Neural cell (in vitro differentiated cells): Measurements from ENCODE around the gene CGB1. TPM values are rescaled to one million over a fixed set of nuclear protein-coding genes. Genes with fewer than 3 reads are reported as not detected.

Source experiments
- H2AFZ ChIP-seq: fragments of 200-600, 300-800 bp; sonication (generic), shearing (Covaris generic); 2 replicates; pipeline ENCODE4 v1.6.0; 2014; ENCODE audit warnings: low read depth, mild to moderate bottlenecking, antibody characterized with exemption, low read length, moderate library complexity
- H3F3A ChIP-seq: fragments of 200-600 bp; shearing (Covaris generic); 2 replicates; pipeline ENCODE4 v1.6.1; 2016; ENCODE audit warnings: mild to moderate bottlenecking, moderate library complexity, mixed read lengths, antibody characterized with exemption, low read length; ENCODE audit not compliant: insufficient read depth, poor library complexity, severe bottlenecking
- H3K27ac ChIP-seq: fragments of 200-600, 300-800 bp; sonication (generic), shearing (Covaris generic); 2 replicates; pipeline ENCODE4 v1.5.1; 2014; ENCODE audit warnings: mild to moderate bottlenecking, low read length, moderate library complexity
- H3K27me3 ChIP-seq: fragments of 300-800, 200-600 bp; sonication (generic), shearing (Covaris generic); 2 replicates; pipeline ENCODE4 v1.6.0; 2014; ENCODE audit warnings: mild to moderate bottlenecking, low read depth, low read length, moderate library complexity; ENCODE audit not compliant: insufficient read depth
- H3K36me3 ChIP-seq: fragments of 300-800, 200-600 bp; sonication (generic), shearing (Covaris generic); 2 replicates; pipeline ENCODE4 v1.5.1; 2014; ENCODE audit warnings: mild to moderate bottlenecking, antibody characterized with exemption, low read length, moderate library complexity; ENCODE audit not compliant: insufficient read depth
- H3K4me2 ChIP-seq: fragments of 300-800, 200-600 bp; sonication (generic), shearing (Covaris generic); 2 replicates; pipeline ENCODE4 v1.6.0; 2014; ENCODE audit warnings: mild to moderate bottlenecking, low read length
- H3K4me3 ChIP-seq: fragments of 300-800, 200-600 bp; sonication (generic), shearing (Covaris generic); 2 replicates; pipeline ENCODE4 v1.5.1; 2014; ENCODE audit warnings: mild to moderate bottlenecking, low read length, moderate library complexity
- H3K79me2 ChIP-seq: fragments of 200-600 bp; shearing (Covaris generic); replicated peaks from 2 replicates; pipeline ENCODE4 v1.6.0; 2014; ENCODE audit warnings: mild to moderate bottlenecking, low read length, moderate library complexity; ENCODE audit not compliant: insufficient read depth
- H3K9ac ChIP-seq: fragments of 300-800, 200-600 bp; sonication (generic), shearing (Covaris generic); 2 replicates; pipeline ENCODE4 v1.6.1; 2016; ENCODE audit warnings: mild to moderate bottlenecking, low read length, mixed read lengths
- H3K9me2 ChIP-seq: fragments of 200-600 bp; shearing (Covaris generic); 2 replicates; pipeline ENCODE4 v1.6.1; 2016; ENCODE audit warnings: mild to moderate bottlenecking, low read length, mixed read lengths; ENCODE audit not compliant: insufficient read depth
- H3K9me3 ChIP-seq: fragments of 200-600, 300-800 bp; sonication (generic), shearing (Covaris generic); 2 replicates; pipeline ENCODE4 v1.6.1; 2016; ENCODE audit warnings: mild to moderate bottlenecking, mixed run types, low read length, moderate library complexity, mixed read lengths
- H4K20me1 ChIP-seq: fragments of 200-600 bp; shearing (Covaris generic); 2 replicates; pipeline ENCODE4 v1.6.1; 2016; ENCODE audit warnings: mild to moderate bottlenecking, mixed run types; ENCODE audit not compliant: insufficient read depth
- CTCF ChIP-seq: fragments of 450-650 bp; IDR thresholded peaks from 2 replicates; pipeline ENCODE4 v1.5.1; 2014; ENCODE audit warnings: antibody characterized with exemption, mild to moderate bottlenecking, moderate library complexity; ENCODE audit not compliant: poor library complexity, severe bottlenecking
- EP300 ChIP-seq: fragments of 450-650 bp; conservative IDR thresholded peaks from 2 replicates; pipeline ENCODE4 v1.6.1; 2014; ENCODE audit warnings: antibody characterized with exemption, mild to moderate bottlenecking, moderate library complexity; ENCODE audit not compliant: poor library complexity, severe bottlenecking
- EZH2 ChIP-seq: fragments of 200-600, 300-800 bp; shearing (Covaris generic), sonication (generic); IDR thresholded peaks from 2 replicates; pipeline ENCODE4 v1.6.1; 2014; ENCODE audit warnings: antibody characterized with exemption, low read length, borderline replicate concordance, mild to moderate bottlenecking; ENCODE audit not compliant: insufficient read depth, poor library complexity, severe bottlenecking
- RAD21 ChIP-seq: fragments of 450-650 bp; conservative IDR thresholded peaks from 2 replicates; pipeline ENCODE4 v1.6.1; 2014; ENCODE audit warnings: antibody characterized with exemption, mild to moderate bottlenecking, moderate library complexity
- REST ChIP-seq: IDR thresholded peaks from 2 replicates; pipeline ENCODE4 v1.6.1; 2012; ENCODE audit warnings: borderline replicate concordance
- TAF1 ChIP-seq: IDR thresholded peaks from 2 replicates; pipeline ENCODE4 v1.6.1; 2012; ENCODE audit warnings: low read depth
- polyA plus RNA-seq: library from polyadenylated mRNA; depleted of rRNA; stranded (reverse); fragments of >200 nt; gene quantifications from 2 replicates; pipeline ENCODE4 v1.2.3, GENCODE V29; 2014
- small RNA-seq, 3 experiments: library from RNA; depleted of rRNA; stranded (forward); fragments of <200 nt; gene quantifications; one replicate each; pipeline ENCODE3, GENCODE V24; 2012

CGB1 gene
- polyA plus RNA-seq, 1 donor from 2014 or later: not detected

- Histone ChIP-seq H3K79me2 (no peaks in the 10 kb centered on the region), H3F3A (no peaks in the 10 kb centered on the region), H2AFZ (no peak overlapping the region), H3K36me3 (no peaks in the 10 kb centered on the region), H3K27ac (no peak overlapping the region), H3K27me3 (no peaks in the 10 kb centered on the region), H3K4me3 (no peak overlapping the region), H3K9ac (no peak overlapping the region), H3K9me3 (no peaks in the 10 kb centered on the region), H3K4me2 (no peak overlapping the region), H4K20me1 (no peaks in the 10 kb centered on the region), H3K9me2 (no peaks in the 10 kb centered on the region)
- TF ChIP-seq EP300 (no peak), EZH2 (no peak), RAD21 (no peak), TAF1 (no peak), REST (no peak), CTCF (no peak)
Observed at GRCh38 chr19:48985711-48986110, 51.0 kb downstream of the CGB1 start.

Small RNA genes within 50 kb of the gene (small RNA-seq; reads per million reads assigned to genes)
- gene MIR6798 (0 to 0.52 (median 0) reads per million in 3 experiments), gene RN7SL708P (0 to 0.59 (median 0) reads per million in 3 experiments)

Other genes starting within 250 kb of the CGB1 start
- 19.5 and 28.5 TPM in 2 replicates for gene BCAT2, start 225.9 kb downstream of the CGB1 start, polyA plus RNA-seq
- 0.40 and 0.44 TPM in 2 replicates for gene HSD17B14, start 200.4 kb downstream of the CGB1 start, polyA plus RNA-seq
- gene PLEKHA4, start 168.3 kb downstream of the CGB1 start, polyA plus RNA-seq: not detected in 2 replicates
- 73.3 and 73.6 TPM in 2 replicates for gene PPP1R15A, start 164.5 kb downstream of the CGB1 start, polyA plus RNA-seq
- not detected in 2 replicates for gene TULP2, start 138.2 kb downstream of the CGB1 start, polyA plus RNA-seq
- gene NUCB1, start 136.6 kb downstream of the CGB1 start, polyA plus RNA-seq: 80.0 and 83.7 TPM in 2 replicates
- 1.4 and 4.8 TPM in 2 replicates for gene DHDH, start 103.2 kb downstream of the CGB1 start, polyA plus RNA-seq
- 71.9 and 90.3 TPM in 2 replicates for gene BAX, start 82.0 kb downstream of the CGB1 start, polyA plus RNA-seq
- gene FTL, start 71.6 kb downstream of the CGB1 start, polyA plus RNA-seq: 886 and 909 TPM in 2 replicates
- gene GYS1, start 43.6 kb downstream of the CGB1 start, polyA plus RNA-seq: 12.9 and 25.7 TPM in 2 replicates
- 172 and 184 TPM in 2 replicates for gene RUVBL2, start 43.0 kb downstream of the CGB1 start, polyA plus RNA-seq
- gene LHB, start 19.8 kb downstream of the CGB1 start, polyA plus RNA-seq: not detected in 2 replicates
- gene CGB3, start 12.6 kb downstream of the CGB1 start, polyA plus RNA-seq: not detected in 2 replicates
- not detected in 2 replicates for gene CGB2, start 5.0 kb downstream of the CGB1 start, polyA plus RNA-seq
- not detected in 2 replicates for gene CGB5, start 7.0 kb upstream of the CGB1 start, polyA plus RNA-seq
- not detected in 2 replicates for gene CGB8, start 12.2 kb upstream of the CGB1 start, polyA plus RNA-seq
- gene CGB7, start 20.9 kb upstream of the CGB1 start, polyA plus RNA-seq: not detected in 2 replicates
- gene NTF4, start 27.9 kb upstream of the CGB1 start, polyA plus RNA-seq: not detected in 2 replicates
- not detected in 2 replicates for gene KCNA7, start 35.8 kb upstream of the CGB1 start, polyA plus RNA-seq
- gene SNRNP70, start 48.6 kb upstream of the CGB1 start, polyA plus RNA-seq: 721 and 833 TPM in 2 replicates
- 88.7 and 99.0 TPM in 2 replicates for gene LIN7B, start 77.5 kb upstream of the CGB1 start, polyA plus RNA-seq
- 5.7 and 8.4 TPM in 2 replicates for gene C19orf73, start 82.2 kb upstream of the CGB1 start, polyA plus RNA-seq
- gene PPFIA3, start 82.6 kb upstream of the CGB1 start, polyA plus RNA-seq: 73.0 and 80.7 TPM in 2 replicates
- gene HRC, start 118.5 kb upstream of the CGB1 start, polyA plus RNA-seq: 1.0 TPM in 1 of 2 replicates, not detected in the other
- 40.0 and 42.5 TPM in 2 replicates for gene TRPM4, start 120.9 kb upstream of the CGB1 start, polyA plus RNA-seq